ENCODE measurements around the gene TUFT1.

GRCh38 chr1:151620286-151620685, 80.2 kb downstream of the TUFT1 start:
- TF ChIP-seq CTCF (conservative IDR thresholded peaks at IDR 0.05; ENCODE audit: low read depth, low read length) = no peak
- TF ChIP-seq POLR2A (IDR thresholded peaks at IDR 0.05; ENCODE audit: low read depth, low read length) = no peak
- TF ChIP-seq RFX5 (IDR thresholded peaks at IDR 0.05; ENCODE audit: low read depth, low read length) = no peak
- TF ChIP-seq, protein P1, sequence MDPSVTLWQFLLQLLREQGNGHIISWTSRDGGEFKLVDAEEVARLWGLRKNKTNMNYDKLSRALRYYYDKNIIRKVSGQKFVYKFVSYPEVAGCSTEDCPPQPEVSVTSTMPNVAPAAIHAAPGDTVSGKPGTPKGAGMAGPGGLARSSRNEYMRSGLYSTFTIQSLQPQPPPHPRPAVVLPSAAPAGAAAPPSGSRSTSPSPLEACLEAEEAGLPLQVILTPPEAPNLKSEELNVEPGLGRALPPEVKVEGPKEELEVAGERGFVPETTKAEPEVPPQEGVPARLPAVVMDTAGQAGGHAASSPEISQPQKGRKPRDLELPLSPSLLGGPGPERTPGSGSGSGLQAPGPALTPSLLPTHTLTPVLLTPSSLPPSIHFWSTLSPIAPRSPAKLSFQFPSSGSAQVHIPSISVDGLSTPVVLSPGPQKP (IDR thresholded peaks at IDR 0.05; ENCODE audit: borderline replicate concordance, low read depth, low read length) = no peak
